WTC11 (cell line): Measurements from ENCODE around the gene TES. TPM values are rescaled to one million over a fixed set of nuclear protein-coding genes. Genes with fewer than 3 reads are reported as not detected.
"Not testable (repeated sequence)": the region's sequence is repeated elsewhere in the genome, so short reads cannot be mapped to it uniquely, and the experiment has no call there.

ENCODE experiments used
- ATAC-seq: fragments of 200-7000 bp; cut with Tn5 transposase; 2 replicates; pipeline ENCODE4 v1.10.0; 2021; ENCODE audit warnings: mild to moderate bottlenecking, moderate library complexity
- CTCF ChIA-PET: fragments of 300-600 bp; sonication (Branson Sonifier 250); formaldehyde crosslinking; loops from one replicate; lab custom pipeline; 2021; ENCODE audit warnings: antibody characterized with exemption; lab: Charles Lee
- POLR2A ChIA-PET: fragments of 350-600 bp; sonication (Branson Sonifier 250); formaldehyde crosslinking; loops from one replicate; lab custom pipeline; 2021; ENCODE audit warnings: antibody characterized with exemption; lab: Charles Lee
- DNase-seq: peaks from one replicate; pipeline ENCODE4 v3.0.0; 2021; ENCODE audit warnings: low spot score
- H3K27ac Mint-ChIP-seq: 2 replicates; pipeline ENCODE4 v1.8.0; 2021; ENCODE audit warnings: mixed read lengths
- H3K27me3 Mint-ChIP-seq: 2 replicates; pipeline ENCODE4 v1.8.0; 2021; ENCODE audit warnings: low read depth, mild to moderate bottlenecking, moderate library complexity, mixed read lengths
- H3K36me3 Mint-ChIP-seq: 2 replicates; pipeline ENCODE4 v1.8.0; 2021; ENCODE audit warnings: mixed read lengths
- H3K4me1 Mint-ChIP-seq: 2 replicates; pipeline ENCODE4 v1.8.0; 2022; ENCODE audit warnings: mixed read lengths
- H3K4me3 Mint-ChIP-seq: 2 replicates; pipeline ENCODE4 v1.8.0; 2021; ENCODE audit warnings: mild to moderate bottlenecking, moderate library complexity, mixed read lengths
- H3K9me3 Mint-ChIP-seq: 2 replicates; pipeline ENCODE4 v1.8.0; 2021; ENCODE audit warnings: mixed read lengths
- CREM ChIP-seq: sonication (generic); formaldehyde crosslinking; IDR thresholded peaks from 2 replicates; pipeline ENCODE4 v1.8.1; 2022; ENCODE audit warnings: mild to moderate bottlenecking, missing genetic modification reagents, moderate library complexity
- CTCF ChIP-seq: fragments of 200-600 bp; IDR thresholded peaks from 2 replicates; pipeline ENCODE4 v1.8.0; 2022; ENCODE audit warnings: antibody characterized with exemption
- FOXJ3 ChIP-seq: sonication (generic); formaldehyde crosslinking; IDR thresholded peaks from 2 replicates; pipeline ENCODE4 v1.9.0; 2021; ENCODE audit warnings: missing genetic modification reagents, mild to moderate bottlenecking, borderline replicate concordance
- MLX ChIP-seq: sonication (generic); formaldehyde crosslinking; IDR thresholded peaks from 2 replicates; pipeline ENCODE4 v1.8.1; 2023; ENCODE audit warnings: mild to moderate bottlenecking, missing genetic modification reagents, moderate library complexity
- MYBL2 ChIP-seq: sonication (generic); formaldehyde crosslinking; IDR thresholded peaks from 2 replicates; pipeline ENCODE4 v1.8.1; 2023; ENCODE audit warnings: mild to moderate bottlenecking, moderate library complexity, missing genetic modification reagents
- OVOL2 ChIP-seq: fragments of 250-450 bp; sonication (Bioruptor Pico); IDR thresholded peaks from 2 replicates; pipeline ENCODE4 v1.9.0; 2021; ENCODE audit warnings: mild to moderate bottlenecking, borderline replicate concordance
- SMAD3 ChIP-seq: sonication (generic); formaldehyde crosslinking; IDR thresholded peaks from 2 replicates; pipeline ENCODE4 v1.8.0; 2022; ENCODE audit warnings: missing genetic modification reagents, mild to moderate bottlenecking, borderline replicate concordance
- SOX15 ChIP-seq: fragments of 250-450 bp; sonication (Bioruptor Pico); IDR thresholded peaks from 2 replicates; pipeline ENCODE4 v1.9.0; 2021; ENCODE audit warnings: mild to moderate bottlenecking
- SP1 ChIP-seq: sonication (generic); formaldehyde crosslinking; conservative IDR thresholded peaks from 2 replicates; pipeline ENCODE4 v1.8.1; 2022; ENCODE audit warnings: missing genetic modification reagents
- TP53 ChIP-seq: sonication (generic); formaldehyde crosslinking; IDR thresholded peaks from 2 replicates; pipeline ENCODE4 v1.8.1; 2023; ENCODE audit warnings: mild to moderate bottlenecking, missing genetic modification reagents
- ZNF232 ChIP-seq: sonication (generic); formaldehyde crosslinking; IDR thresholded peaks from 2 replicates; pipeline ENCODE4 v1.8.0; 2022; ENCODE audit warnings: mild to moderate bottlenecking, missing genetic modification reagents
- ZNF281 ChIP-seq: sonication (generic); formaldehyde crosslinking; IDR thresholded peaks from 2 replicates; pipeline ENCODE4 v1.8.0; 2023; ENCODE audit warnings: mild to moderate bottlenecking, missing genetic modification reagents
- ZNF396 ChIP-seq: fragments of 250-450 bp; sonication (Bioruptor Pico); IDR thresholded peaks from 2 replicates; pipeline ENCODE4 v1.8.0; 2021; ENCODE audit warnings: mild to moderate bottlenecking, moderate library complexity, borderline replicate concordance
- ZNF416 ChIP-seq: fragments of 250-450 bp; sonication (Bioruptor Pico); IDR thresholded peaks from 2 replicates; pipeline ENCODE4 v1.9.0; 2021; ENCODE audit warnings: mild to moderate bottlenecking, inconsistent platforms
- ZNF423 ChIP-seq: fragments of 250-450 bp; sonication (Bioruptor Pico); IDR thresholded peaks from 2 replicates; pipeline ENCODE4 v2.1.2; 2022; ENCODE audit warnings: mild to moderate bottlenecking, moderate library complexity
- total RNA-seq: library from RNA; stranded (reverse); gene quantifications from 3 replicates; pipeline ENCODE4 v1.2.3, GENCODE V29; 2021
- TF ChIP-seq, protein P1 (sequence below): sonication (generic); formaldehyde crosslinking; IDR thresholded peaks from 2 replicates; pipeline ENCODE4 v1.8.0; 2022; ENCODE audit warnings: mild to moderate bottlenecking, missing genetic modification reagents
- TF ChIP-seq, protein P2 (sequence below): sonication (generic); formaldehyde crosslinking; IDR thresholded peaks from 2 replicates; pipeline ENCODE4 v1.8.1; 2023; ENCODE audit warnings: mild to moderate bottlenecking, missing genetic modification reagents
- TF ChIP-seq, protein P3 (sequence below): fragments of 250-450 bp; sonication (Bioruptor Pico); conservative IDR thresholded peaks from 2 replicates; pipeline ENCODE4 v1.9.0; 2021; ENCODE audit warnings: mild to moderate bottlenecking

TES gene
- total RNA-seq, 1 experiment from 2014 or later: 48.5 TPM

GRCh38 chr7:116172353-116172752, 38.0 kb upstream of the TES start:
- H3K36me3 Mint-ChIP-seq: peaks cover 6% of the 10 kb centered on the region
- H3K27ac Mint-ChIP-seq: no peak overlapping the region
- H3K27me3 Mint-ChIP-seq: peaks cover 46% of the 10 kb centered on the region
- peaks cover 13% of the 10 kb centered on the region for H3K9me3 Mint-ChIP-seq
- no peak for ATAC-seq
- H3K4me3 Mint-ChIP-seq: no peak overlapping the region
- peaks cover 7% of the 10 kb centered on the region for H3K4me1 Mint-ChIP-seq
- TF ChIP-seq ZNF232 (CRISPR knock-in tag): no peak
- TF ChIP-seq TP53: no peak
- TF ChIP-seq OVOL2: no peak
- TF ChIP-seq SP1 (CRISPR knock-in tag): no peak
- TF ChIP-seq FOXJ3 (CRISPR knock-in tag): no peak
- TF ChIP-seq, protein P1, sequence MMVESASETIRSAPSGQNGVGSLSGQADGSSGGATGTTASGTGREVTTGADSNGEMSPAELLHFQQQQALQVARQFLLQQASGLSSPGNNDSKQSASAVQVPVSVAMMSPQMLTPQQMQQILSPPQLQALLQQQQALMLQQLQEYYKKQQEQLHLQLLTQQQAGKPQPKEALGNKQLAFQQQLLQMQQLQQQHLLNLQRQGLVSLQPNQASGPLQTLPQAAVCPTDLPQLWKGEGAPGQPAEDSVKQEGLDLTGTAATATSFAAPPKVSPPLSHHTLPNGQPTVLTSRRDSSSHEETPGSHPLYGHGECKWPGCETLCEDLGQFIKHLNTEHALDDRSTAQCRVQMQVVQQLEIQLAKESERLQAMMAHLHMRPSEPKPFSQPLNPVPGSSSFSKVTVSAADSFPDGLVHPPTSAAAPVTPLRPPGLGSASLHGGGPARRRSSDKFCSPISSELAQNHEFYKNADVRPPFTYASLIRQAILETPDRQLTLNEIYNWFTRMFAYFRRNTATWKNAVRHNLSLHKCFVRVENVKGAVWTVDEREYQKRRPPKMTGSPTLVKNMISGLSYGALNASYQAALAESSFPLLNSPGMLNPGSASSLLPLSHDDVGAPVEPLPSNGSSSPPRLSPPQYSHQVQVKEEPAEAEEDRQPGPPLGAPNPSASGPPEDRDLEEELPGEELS: no peak
- TF ChIP-seq ZNF396 (CRISPR knock-in tag): no peak
- TF ChIP-seq, protein P2, sequence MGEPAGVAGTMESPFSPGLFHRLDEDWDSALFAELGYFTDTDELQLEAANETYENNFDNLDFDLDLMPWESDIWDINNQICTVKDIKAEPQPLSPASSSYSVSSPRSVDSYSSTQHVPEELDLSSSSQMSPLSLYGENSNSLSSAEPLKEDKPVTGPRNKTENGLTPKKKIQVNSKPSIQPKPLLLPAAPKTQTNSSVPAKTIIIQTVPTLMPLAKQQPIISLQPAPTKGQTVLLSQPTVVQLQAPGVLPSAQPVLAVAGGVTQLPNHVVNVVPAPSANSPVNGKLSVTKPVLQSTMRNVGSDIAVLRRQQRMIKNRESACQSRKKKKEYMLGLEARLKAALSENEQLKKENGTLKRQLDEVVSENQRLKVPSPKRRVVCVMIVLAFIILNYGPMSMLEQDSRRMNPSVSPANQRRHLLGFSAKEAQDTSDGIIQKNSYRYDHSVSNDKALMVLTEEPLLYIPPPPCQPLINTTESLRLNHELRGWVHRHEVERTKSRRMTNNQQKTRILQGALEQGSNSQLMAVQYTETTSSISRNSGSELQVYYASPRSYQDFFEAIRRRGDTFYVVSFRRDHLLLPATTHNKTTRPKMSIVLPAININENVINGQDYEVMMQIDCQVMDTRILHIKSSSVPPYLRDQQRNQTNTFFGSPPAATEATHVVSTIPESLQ (CRISPR knock-in tag): no peak
- TF ChIP-seq ZNF423 (CRISPR knock-in tag): no peak
- TF ChIP-seq CREM (CRISPR knock-in tag): no peak
- no peak for TF ChIP-seq MYBL2
- DNase-seq: no peak
- ChIA-PET CTCF (no interaction called here), POLR2A (no interaction called here)

GRCh38 chr7:116173051-116174028, 37.0 kb upstream of the TES start:
- ATAC-seq (no peak; the same call in 1 of the 2 replicates), DNase-seq (no peak)
- Mint-ChIP-seq H3K36me3 (peaks cover 6% of the 10 kb centered on the region), H3K27ac (no peak overlapping the region), H3K9me3 (peaks cover 11% of the 10 kb centered on the region), H3K4me3 (no peak overlapping the region), H3K4me1 (peaks cover 7% of the 10 kb centered on the region), H3K27me3 (peaks cover 46% of the 10 kb centered on the region)
- TF ChIP-seq SMAD3: no peak
- TF ChIP-seq CTCF: peak; percentile 24; the same call in 1 of the 2 replicates
- TF ChIP-seq MLX (CRISPR knock-in tag): no peak
- TF ChIP-seq ZNF281: no peak
- TF ChIP-seq ZNF416: no peak
- no peak for TF ChIP-seq SOX15 (CRISPR knock-in tag)
- TF ChIP-seq, protein P3, sequence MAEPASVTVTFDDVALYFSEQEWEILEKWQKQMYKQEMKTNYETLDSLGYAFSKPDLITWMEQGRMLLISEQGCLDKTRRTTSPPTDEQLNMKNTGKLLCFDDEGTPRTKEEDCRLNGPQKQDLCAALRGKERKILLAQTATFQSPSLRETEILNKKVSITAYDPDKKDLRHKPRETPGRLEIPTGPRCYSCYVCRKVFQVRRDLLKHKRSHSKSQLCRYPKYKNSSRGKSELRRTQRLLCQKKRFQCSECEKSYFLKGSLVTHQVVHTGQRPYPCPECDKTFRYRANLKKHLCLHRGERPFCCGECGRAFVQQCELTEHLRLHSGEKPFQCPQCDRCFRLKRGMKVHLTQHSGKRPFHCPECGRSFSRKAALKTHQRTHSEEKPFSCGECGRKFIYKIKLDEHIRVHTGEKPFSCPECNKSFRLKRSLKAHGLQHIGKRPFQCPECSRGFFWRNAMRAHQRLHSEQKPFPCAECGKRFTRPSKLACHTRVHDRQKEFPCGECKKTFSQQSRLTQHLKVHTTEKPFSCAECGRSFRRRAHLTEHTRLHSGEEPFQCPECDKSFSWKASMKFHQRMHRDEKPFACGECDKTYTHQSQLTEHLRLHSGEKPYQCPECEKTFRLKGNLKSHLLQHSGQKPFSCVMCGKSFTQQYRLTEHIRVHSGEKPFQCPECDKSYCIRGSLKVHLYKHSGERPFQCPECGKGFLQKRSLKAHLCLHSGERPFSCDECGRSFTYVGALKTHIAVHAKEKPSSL: no peak
- ChIA-PET POLR2A (no interaction called here), CTCF (interaction anchor here (0.6 to 1.1 kb wide), 4 partner anchors 62 to 419 kb away, joined by 3 to 4 read pairs (median 3); no protein-coding TSS in a partner anchor)

DNA sequence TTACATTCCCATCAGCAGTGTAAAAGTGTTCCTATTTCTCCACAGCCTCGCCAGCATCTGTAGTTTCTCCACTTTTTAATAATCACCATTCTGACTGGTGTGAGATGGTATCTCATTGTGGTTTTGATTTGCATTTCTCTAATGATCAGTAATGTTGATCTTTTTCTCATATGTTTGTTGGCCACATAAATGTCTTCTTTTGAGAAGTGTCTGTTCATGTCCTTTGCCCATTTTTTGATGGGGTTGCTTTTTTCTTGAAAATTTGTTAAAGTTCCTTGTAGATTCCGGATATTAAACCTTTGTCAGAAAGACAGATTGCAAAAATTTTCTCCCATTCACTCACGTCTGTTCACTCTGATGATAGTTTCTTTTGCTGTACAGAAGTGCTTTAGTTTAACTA, 35.2 kb upstream of the TES start:
- POLR2A ChIA-PET, DNase-seq, H3K27ac Mint-ChIP-seq, H3K4me3 Mint-ChIP-seq, H3K36me3 Mint-ChIP-seq, CTCF ChIA-PET, ATAC-seq, H3K4me1 Mint-ChIP-seq: not testable (repeated sequence)
- Mint-ChIP-seq H3K27me3 (peaks cover 46% of the 10 kb centered on the region), H3K9me3 (peaks cover 11% of the 10 kb centered on the region)
